HG03571 (cell line): Measurements from ENCODE around the gene PDLIM5.

Experiments used
- ATAC-seq: cut with Tn5 transposase; IDR thresholded peaks from one replicate; pipeline ENCODE4 v1.9.1; 2021; ENCODE audit not compliant: unreplicated experiment

PDLIM5 gene

GRCh38 chr4:94426783-94427182, 25.0 kb upstream of the PDLIM5 start:
- no peak for ATAC-seq

- ATAC-seq: no peak
Observed at GRCh38 chr4:94428884-94429283, 22.9 kb upstream of the PDLIM5 start.

- ATAC-seq: no peak
Observed at GRCh38 chr4:94430406-94430805, 21.3 kb upstream of the PDLIM5 start.

GRCh38 chr4:94431388-94431787, 20.4 kb upstream of the PDLIM5 start:
- no peak for ATAC-seq

DNA sequence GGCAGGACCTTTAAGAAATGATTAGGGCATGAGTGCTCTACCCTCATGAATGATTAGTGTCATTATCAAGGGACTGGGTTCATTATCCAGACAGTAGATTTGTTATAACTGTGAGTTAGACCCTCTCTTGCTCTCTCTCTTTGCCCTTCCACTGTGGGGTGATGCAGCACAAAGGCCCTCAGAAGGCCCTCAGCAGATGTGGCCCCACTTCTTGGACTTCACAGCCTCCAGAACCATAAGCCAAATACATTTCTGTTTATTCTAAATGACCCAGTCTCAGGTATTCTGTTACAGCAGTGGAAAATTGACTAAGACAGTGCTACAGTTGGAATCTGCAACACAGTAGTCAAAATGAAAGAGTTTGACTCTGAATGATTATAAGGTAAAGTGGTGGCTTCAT, 17.2 kb upstream of the PDLIM5 start:
- ATAC-seq: no peak

DNA sequence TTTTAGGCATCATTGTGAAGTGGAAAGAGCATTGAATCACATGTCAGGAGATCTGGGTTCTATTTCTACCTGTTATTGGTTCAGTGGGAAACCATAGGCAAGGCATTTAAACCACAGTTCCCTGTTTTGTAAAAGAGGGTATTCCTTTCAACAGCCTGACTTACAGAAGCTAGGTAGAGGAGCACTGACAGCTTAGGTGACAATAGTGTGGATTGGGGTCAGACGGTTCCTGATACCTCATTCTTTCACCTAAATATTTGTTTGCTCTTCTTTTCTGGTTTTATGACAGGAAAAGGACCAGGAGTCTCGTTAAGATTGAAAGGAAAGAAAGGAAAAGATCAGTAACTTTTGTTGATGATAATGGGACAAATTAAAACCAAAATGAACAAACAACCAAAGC, 15.9 kb upstream of the PDLIM5 start:
- ATAC-seq: no peak

DNA sequence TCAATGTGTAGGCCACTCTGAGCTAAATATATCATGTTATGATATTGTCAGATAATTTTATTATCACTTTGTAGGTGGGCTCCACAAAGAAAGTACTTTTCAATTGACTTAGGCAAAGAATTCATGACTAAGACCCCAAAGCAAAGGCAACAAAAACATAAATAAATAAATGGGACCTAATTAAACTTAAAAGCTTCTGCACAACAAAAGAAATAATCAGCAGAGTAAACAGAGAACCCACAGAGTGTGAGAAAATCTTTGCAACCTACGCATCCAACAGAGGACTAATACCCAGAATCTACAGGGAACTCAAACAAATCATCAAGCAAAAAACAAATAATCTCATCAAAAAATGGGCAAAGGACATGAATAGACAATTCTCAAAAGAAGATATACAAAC, 15.2 kb upstream of the PDLIM5 start:
- ATAC-seq: no peak

DNA sequence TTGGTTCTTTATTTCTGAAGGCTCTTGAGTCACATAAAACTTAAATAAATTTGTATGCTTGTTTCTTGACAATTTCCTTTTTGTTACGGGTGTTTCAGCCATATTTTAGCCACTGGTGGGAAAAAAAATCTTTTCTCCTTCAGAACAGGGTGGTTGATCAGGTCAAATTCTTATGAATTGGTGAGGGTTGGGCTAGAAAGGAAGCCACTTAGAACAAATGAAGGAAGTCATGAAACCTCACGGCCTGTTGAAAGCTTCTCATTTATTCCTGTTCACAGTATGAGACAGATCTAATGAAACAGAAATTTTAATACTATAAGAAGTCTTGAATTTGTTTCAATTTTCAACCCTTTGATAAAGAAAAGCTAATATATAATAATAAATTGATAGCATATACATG, 12.1 kb upstream of the PDLIM5 start:
- ATAC-seq: no peak

DNA sequence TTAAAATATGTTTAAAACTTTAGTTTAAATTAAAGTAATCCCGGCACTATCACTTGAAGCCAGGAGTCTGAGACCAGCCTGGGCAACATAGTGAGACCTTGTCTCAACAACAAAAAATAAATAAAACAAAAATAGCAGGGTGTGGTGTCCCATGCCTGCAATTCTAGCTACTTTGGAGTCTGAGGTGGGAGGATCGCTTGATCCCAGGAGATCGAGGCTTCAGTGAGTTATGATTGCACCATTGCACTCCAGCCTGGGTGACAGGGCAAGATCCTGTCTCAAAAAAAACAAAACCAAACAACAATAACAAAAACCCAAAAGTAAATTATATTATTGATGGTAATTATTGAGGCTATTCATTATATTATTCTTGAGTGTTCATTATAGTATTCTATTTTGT, 9.9 kb upstream of the PDLIM5 start:
- no peak for ATAC-seq

- ATAC-seq: no peak
Observed at GRCh38 chr4:94442251-94442650, 9.5 kb upstream of the PDLIM5 start.

GRCh38 chr4:94446386-94446785, 5.4 kb upstream of the PDLIM5 start:
- ATAC-seq: no peak

GRCh38 chr4:94447754-94448411, 3.9 kb upstream of the PDLIM5 start:
- no peak for ATAC-seq

- no peak for ATAC-seq
Observed at GRCh38 chr4:94448815-94449375, 2.8 kb upstream of the PDLIM5 start.

DNA sequence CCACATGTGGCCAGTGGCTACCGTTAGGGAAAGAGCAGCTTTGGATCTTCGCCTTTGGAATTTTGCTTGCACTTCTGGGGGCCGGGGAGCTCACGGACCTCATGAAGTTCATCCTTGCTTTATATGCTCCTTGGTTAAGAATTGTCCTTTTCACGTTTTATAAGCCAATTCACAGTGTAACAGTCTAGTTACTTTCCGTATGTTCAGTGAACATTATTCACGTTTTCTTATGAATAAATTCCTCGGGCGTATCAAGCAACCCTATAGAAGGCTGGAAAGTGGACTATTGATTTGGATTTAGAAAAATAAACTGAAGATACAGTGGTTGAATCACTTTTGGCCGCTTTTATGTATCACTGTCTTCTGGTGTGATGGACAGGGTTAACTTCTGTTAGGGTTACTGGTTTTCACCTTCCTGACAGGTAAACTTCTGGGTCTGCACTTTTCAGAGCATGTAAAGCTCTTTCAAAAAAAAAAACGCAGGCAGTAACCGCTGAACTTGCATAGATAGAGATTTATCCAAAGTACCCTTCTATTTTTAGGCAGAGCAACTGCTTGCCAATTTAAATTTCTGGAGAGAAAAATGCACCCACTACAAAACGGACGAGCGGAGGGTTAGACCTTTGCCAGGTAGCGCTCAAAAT, 569 bp upstream of the PDLIM5 start:
- ATAC-seq: no peak

GRCh38 chr4:94452476-94453371, 982 bp downstream of the PDLIM5 start:
- no peak for ATAC-seq

GRCh38 chr4:94453391-94453963, 1.7 kb downstream of the PDLIM5 start:
- ATAC-seq: no peak

- ATAC-seq: no peak
Observed at GRCh38 chr4:94454405-94454804, 2.7 kb downstream of the PDLIM5 start.

DNA sequence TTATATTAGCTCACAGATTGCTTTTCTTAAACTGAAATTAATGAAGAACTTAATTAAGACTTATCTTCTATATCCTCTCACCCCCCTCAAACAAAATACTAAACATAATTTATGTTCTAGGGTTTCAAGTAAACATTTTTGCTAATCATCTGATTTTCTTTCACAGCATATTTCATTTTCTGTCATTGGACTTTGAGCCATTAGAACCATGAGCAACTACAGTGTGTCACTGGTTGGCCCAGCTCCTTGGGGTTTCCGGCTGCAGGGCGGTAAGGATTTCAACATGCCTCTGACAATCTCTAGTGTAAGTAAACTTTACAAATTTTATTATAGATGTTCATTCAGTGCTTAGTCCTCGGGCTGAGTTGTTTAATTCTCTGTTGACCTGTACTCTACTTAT, 3.3 kb downstream of the PDLIM5 start:
- no peak for ATAC-seq

DNA sequence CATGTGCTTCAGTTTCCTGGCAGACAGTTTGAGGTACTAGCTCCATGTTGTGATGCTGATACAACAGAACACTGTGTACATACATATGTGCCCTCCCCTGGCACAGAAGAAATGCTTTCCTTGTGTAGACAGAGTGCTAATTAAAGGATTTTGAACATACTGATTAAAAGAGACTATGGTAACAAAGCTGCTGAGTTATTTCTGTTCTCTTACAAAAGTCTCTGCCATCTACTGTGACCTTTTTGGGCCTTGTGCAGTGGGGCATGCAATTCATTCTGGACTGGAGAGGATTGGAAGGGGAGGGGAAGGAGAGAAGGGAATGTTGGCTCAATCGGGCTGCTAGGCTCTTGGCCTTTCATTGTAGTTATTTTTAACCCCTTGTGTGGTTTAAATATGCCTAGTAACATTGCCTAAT, 6.0 kb downstream of the PDLIM5 start:
- no peak for ATAC-seq

DNA sequence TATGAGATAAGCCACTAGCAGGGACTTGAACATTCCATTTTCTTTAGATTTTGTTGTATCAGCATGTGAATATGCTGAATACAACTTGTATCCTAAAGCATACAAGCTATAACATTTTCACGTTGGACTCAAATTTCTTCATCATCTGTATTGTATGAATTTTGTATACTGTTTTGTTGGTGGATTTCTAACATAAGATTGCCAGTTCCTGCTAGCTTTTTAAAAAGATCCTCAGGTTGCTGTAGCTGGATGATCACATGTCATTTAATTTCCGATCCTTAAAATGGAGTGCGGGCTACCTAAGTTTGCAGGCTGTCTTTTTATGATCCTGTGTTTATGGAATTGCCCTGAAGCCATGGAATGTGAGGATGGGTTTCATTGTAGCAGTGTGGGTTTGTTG, 6.9 kb downstream of the PDLIM5 start:
- no peak for ATAC-seq

DNA sequence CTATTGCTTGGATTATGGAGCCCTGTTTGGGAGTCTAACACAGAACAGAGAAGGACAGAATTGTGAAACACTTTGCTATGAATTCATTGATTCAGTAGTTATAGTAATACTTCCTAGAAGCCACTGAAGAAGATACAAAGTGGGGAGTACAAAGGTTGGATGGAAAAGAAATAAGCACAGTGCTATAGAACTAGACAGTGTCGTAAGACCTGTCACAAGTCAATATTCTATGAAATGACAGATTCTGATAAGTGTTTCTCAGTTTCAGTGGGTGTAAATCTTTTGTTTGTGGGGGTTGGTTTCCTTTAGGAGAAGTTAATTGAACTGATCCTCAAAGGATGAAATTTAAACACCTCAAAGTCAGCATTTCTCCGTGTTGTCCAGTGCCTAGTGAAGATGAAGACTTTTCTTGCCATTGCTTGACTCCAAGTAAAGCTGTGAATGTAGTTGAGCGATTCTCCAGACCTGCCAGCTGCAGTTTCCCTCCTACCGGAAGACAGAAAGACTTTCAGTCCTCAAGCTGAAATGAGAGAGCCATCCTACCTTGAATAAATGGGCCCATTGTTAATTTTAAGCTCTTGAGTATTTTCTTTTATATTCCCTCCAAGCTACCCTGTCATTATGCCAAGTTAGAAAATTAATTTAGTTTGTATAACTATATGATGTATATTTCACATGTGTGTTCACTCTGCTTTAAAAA, 7.9 kb downstream of the PDLIM5 start:
- no peak for ATAC-seq
